Activated gamma-delta T cell (primary cell): ENCODE measurements around the gene TSR2.
"Not testable (repeated sequence)": the region's sequence is repeated elsewhere in the genome, so short reads cannot be mapped to it uniquely, and the experiment has no call there.

Experiments
- DNase-seq: peaks from one replicate; lab custom pipeline; 2025; lab: John Stamatoyannopoulos, UW

Gene TSR2

GRCh38 chrX:54473993-54474859 is 34.0 kb downstream of the TSR2 start:
- no peak for DNase-seq

GRCh38 chrX:54479136-54480111 is 39.2 kb downstream of the TSR2 start:
- no peak for DNase-seq

- no peak for DNase-seq
Measured at GRCh38 chrX:54482839-54483593, 42.8 kb downstream of the TSR2 start.

GRCh38 chrX:54483946-54484345 is 43.7 kb downstream of the TSR2 start:
- DNase-seq, result no peak

DNA sequence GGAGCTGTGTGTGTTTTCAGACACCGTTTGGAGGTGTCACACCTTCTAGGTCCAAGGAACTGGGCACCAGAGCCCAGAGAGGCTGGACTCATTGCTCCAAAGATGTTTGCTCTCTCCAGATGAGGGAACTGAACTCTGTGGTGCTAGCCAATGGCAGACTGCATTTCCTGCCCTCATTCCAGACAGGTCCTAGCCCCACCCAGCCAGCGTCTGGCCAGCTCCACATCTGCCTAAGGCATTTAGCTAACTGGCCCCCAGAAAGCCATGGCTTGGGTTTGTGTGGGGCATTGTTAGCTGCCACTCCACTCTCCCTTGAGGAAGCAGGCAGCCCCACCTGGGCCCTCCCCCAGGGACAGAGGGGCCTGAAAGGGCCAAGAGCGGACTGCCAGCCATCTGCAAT is 44.5 kb downstream of the TSR2 start:
- DNase-seq, result no peak

DNA sequence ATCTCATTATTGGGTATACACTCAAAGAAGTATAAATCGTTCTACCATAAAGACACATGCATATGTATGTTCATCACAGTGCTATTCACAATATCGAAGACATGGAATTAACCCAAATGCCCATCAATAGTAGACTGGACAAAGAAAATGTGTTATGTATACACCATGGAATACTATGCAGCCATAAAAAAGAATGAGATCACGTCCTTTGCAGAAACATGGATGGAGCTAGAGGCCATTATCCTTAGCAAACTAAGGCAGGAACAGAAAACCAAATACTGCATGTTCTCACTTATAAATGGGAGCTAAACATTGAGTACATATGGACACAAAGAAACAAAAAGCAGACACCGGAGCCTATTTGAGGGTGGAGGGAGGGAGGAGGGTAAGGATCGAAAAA is 49.6 kb downstream of the TSR2 start:
- DNase-seq, result not testable (repeated sequence)

- no peak for DNase-seq
Measured at GRCh38 chrX:54492340-54492739, 52.1 kb downstream of the TSR2 start.

DNA sequence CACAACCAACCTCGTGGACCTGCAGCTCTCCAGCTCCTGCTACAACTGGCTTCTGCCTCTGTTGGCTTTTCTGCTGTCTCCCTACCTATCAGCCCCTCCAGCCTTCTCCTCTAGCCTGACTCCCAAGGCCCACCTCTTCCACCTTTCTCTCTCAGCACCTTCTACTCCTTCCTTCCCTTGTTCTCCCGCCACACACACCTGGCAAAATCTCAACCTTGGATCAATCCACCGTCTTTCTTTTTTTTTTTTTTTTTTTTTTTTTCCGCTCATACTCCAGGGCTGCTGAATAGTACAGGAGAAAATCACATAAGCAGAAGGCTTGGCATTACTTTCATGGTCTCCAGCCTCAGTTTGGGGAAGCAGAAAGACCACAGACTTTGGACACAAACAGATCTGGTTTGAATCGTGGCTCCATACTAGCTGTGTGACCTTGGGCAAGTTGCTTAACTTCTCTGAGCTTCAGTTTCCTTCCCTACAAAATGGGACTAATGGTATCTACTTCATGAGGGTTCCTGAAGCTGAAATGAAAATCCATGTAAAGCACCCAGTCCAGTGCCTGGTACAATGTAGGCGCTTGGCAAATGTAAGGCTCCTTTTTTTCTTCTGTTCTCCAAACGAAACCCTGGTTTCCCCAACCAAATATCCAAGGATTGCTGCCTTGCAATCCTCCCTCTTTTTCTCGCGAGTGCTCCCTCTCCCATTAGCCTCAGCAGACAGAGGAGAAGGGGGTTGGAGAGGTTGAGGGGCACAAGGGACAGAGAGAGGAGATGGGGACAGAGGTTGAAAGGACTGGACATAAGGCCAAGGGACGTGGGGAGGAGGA is 54.2 kb downstream of the TSR2 start:
- no peak for DNase-seq
